Liver (tissue), 9 donors: ENCODE results near the gene OR10H3. TPM values are rescaled to one million over a fixed set of nuclear protein-coding genes. Genes with fewer than 3 reads are reported as not detected.

Experiments
- DNase-seq: peaks from one replicate; pipeline ENCODE4 v3.0.0-alpha.2; 2017; ENCODE audit warnings: low spot score
- H3K27ac ChIP-seq, 2 donors: one replicate each; pipeline ENCODE4 v1.7.0; 2013; ENCODE audit warnings: inconsistent platforms in 2 of 2, low read length in 2 of 2, control low read depth in 1 of 2, low read depth in 1 of 2, mild to moderate bottlenecking in 1 of 2
- H3K27me3 ChIP-seq, 4 donors: one replicate each; pipeline versions ENCODE4 v1.6.1 to v1.7.0; 2013; ENCODE audit warnings: low read length in 3 of 4, inconsistent platforms in 1 of 4, mild to moderate bottlenecking in 1 of 4, moderate library complexity in 1 of 4; ENCODE audit not compliant: control insufficient read depth in 4 of 4, insufficient read depth in 4 of 4
- H3K36me3 ChIP-seq, 4 donors: one replicate each; pipeline versions ENCODE4 v1.6.1 to v1.7.0; 2013; ENCODE audit warnings: low read length in 3 of 4, mild to moderate bottlenecking in 3 of 4, low read depth in 1 of 4, moderate library complexity in 1 of 4; ENCODE audit not compliant: control insufficient read depth in 4 of 4, insufficient read depth in 3 of 4
- H3K4me1 ChIP-seq, 4 donors: one replicate each; pipeline versions ENCODE4 v1.6.1 to v1.7.0; 2013; ENCODE audit warnings: low read length in 3 of 4, mild to moderate bottlenecking in 3 of 4, moderate library complexity in 1 of 4; ENCODE audit not compliant: control insufficient read depth in 4 of 4, insufficient read depth in 4 of 4
- H3K4me3 ChIP-seq, 3 donors: one replicate each; pipeline versions ENCODE4 v1.6.1 to v1.7.0; 2013; ENCODE audit warnings: low read length in 3 of 3, control low read depth in 1 of 3, low read depth in 1 of 3, mild to moderate bottlenecking in 1 of 3
- H3K9ac ChIP-seq, 2 donors: one replicate each; pipeline ENCODE4 v1.7.0; 2013; ENCODE audit warnings: low read length in 2 of 2, mild to moderate bottlenecking in 2 of 2, moderate library complexity in 2 of 2, control low read depth in 1 of 2, low read depth in 1 of 2
- H3K9me3 ChIP-seq, 4 donors: one replicate each; pipeline versions ENCODE4 v1.6.1 to v1.7.0; 2013; ENCODE audit warnings: low read length in 3 of 4; ENCODE audit not compliant: control insufficient read depth in 4 of 4
- EGR1 ChIP-seq, 2 donors: IDR thresholded peaks; 2 replicates each; pipeline ENCODE4 v1.6.1; 2016 to 2018; ENCODE audit warnings: antibody characterized with exemption in 2 of 2, low read depth in 2 of 2
- FOXA1 ChIP-seq: IDR thresholded peaks from 2 replicates; pipeline ENCODE4 v1.6.1; 2016; ENCODE audit warnings: antibody characterized with exemption
- FOXA2 ChIP-seq: IDR thresholded peaks from 2 replicates; pipeline ENCODE4 v1.6.1; 2016; ENCODE audit warnings: antibody characterized with exemption
- GABPA ChIP-seq, 2 donors: IDR thresholded peaks in 1 of 2; conservative IDR thresholded peaks in 1 of 2; 2 replicates each; pipeline ENCODE4 v1.6.1; 2016; ENCODE audit warnings: antibody characterized with exemption in 2 of 2, mild to moderate bottlenecking in 1 of 2, moderate library complexity in 1 of 2
- HNF4A ChIP-seq, 2 donors: conservative IDR thresholded peaks; 2 replicates each; pipeline ENCODE4 v1.6.1; 2016; ENCODE audit warnings: antibody characterized with exemption in 2 of 2, mild to moderate bottlenecking in 2 of 2
- HNF4G ChIP-seq: IDR thresholded peaks from 2 replicates; pipeline ENCODE4 v1.6.1; 2016; ENCODE audit warnings: antibody characterized with exemption
- MAX ChIP-seq: IDR thresholded peaks from 2 replicates; pipeline ENCODE4 v1.6.1; 2016; ENCODE audit warnings: antibody characterized with exemption
- RAD21 ChIP-seq, 2 donors: IDR thresholded peaks; 2 replicates each; pipeline ENCODE4 v1.6.1; 2016; ENCODE audit warnings: antibody characterized with exemption in 2 of 2, mild to moderate bottlenecking in 2 of 2
- SP1 ChIP-seq: IDR thresholded peaks from 2 replicates; pipeline ENCODE4 v1.6.1; 2018; ENCODE audit warnings: antibody characterized with exemption, mild to moderate bottlenecking
- TAF1 ChIP-seq: conservative IDR thresholded peaks from 2 replicates; pipeline ENCODE4 v1.6.1; 2016; ENCODE audit warnings: antibody characterized with exemption, mild to moderate bottlenecking
- YY1 ChIP-seq: IDR thresholded peaks from 2 replicates; pipeline ENCODE4 v1.6.1; 2016; ENCODE audit warnings: antibody characterized with exemption, mild to moderate bottlenecking
- ZBTB33 ChIP-seq: IDR thresholded peaks from 2 replicates; pipeline ENCODE4 v1.6.1; 2016; ENCODE audit warnings: antibody characterized with exemption
- WGBS: extraction: QIAGEN DNeasy Blood & Tissue Kit; methylation state at CpG from one replicate; pipeline ENCODE4 v1.1.7; 2013; 5-methylcytosine and 5-hydroxymethylcytosine counted together
- polyA plus RNA-seq, 2 donors: library from polyadenylated mRNA; stranded (reverse) in 1 of 2; unstranded in 1 of 2; fragments of 200-250 nt in 1 of 2; fragments of >200 nt in 1 of 2; fragmentation: Nextera tagmentation in 1 of 2; extraction: Ambion mirVana in 1 of 2; gene quantifications; one replicate each; pipeline versions ENCODE4 v1.2.1 to v1.2.3, GENCODE V29; 2013 to 2015
- total RNA-seq, 2 donors: library from RNA; depleted of rRNA; stranded (reverse); fragments of >200 nt; gene quantifications; one replicate each; pipeline ENCODE4 v1.2.3, GENCODE V29; 2014
- donor health status: healthy.
- donor health status: healthy.
- donor health status: healthy.
- donor health status: healthy.
- donor health status: healthy.

The OR10H3 gene
- total and polyA plus RNA-seq, 4 donors, result not detected

- Histone ChIP-seq H3K27me3 (peaks cover 0 to 3% (median 0%) of the 10 kb centered on the region in 4 donors), H3K27ac (no peak overlapping the region), H3K4me1 (peaks cover 0 to 9% (median 5%) of the 10 kb centered on the region in 4 donors), H3K9ac (no peak overlapping the region), H3K4me3 (no peak overlapping the region), H3K9me3 (no peaks in the 10 kb centered on the region), H3K36me3 (no peaks in the 10 kb centered on the region)
- DNase-seq, result no peak
- WGBS, result 57% methylated on average over 2 of the region's 2 CpGs
- TF ChIP-seq YY1 (no peak), FOXA2 (no peak), MAX (no peak), HNF4A (conservative IDR thresholded peaks at IDR 0.05) (no peak), SP1 (no peak)
Observed at GRCh38 chr19:15775249-15775648, 37.5 kb downstream of the OR10H3 start.

- Histone ChIP-seq H3K4me3 (no peak overlapping the region), H3K27me3 (peaks cover 0 to 3% (median 0%) of the 10 kb centered on the region in 4 donors), H3K27ac (no peak overlapping the region), H3K9me3 (no peaks in the 10 kb centered on the region), H3K36me3 (no peaks in the 10 kb centered on the region), H3K9ac (no peak overlapping the region), H3K4me1 (peaks cover 0 to 11% (median 7%) of the 10 kb centered on the region in 4 donors)
- no peak for DNase-seq
- TF ChIP-seq MAX (no peak), RAD21 (IDR thresholded peaks at IDR 0.05) (no peak), FOXA2 (no peak), ZBTB33 (no peak)
- WGBS, result 89% methylated on average over 4 of the region's 4 CpGs
Observed at GRCh38 chr19:15776264-15776663, 38.5 kb downstream of the OR10H3 start.

GRCh38 chr19:15776991-15777970, 39.5 kb downstream of the OR10H3 start:
- peaks cover 0 to 3% (median 0%) of the 10 kb centered on the region in 4 donors for H3K27me3 ChIP-seq
- no peak overlapping the region for H3K9ac ChIP-seq
- 66% methylated on average over 9 of the region's 9 CpGs for WGBS
- no peak for DNase-seq
- no peak overlapping the region for H3K27ac ChIP-seq
- H3K36me3 ChIP-seq, result no peaks in the 10 kb centered on the region
- no peaks in the 10 kb centered on the region for H3K9me3 ChIP-seq
- no peak overlapping the region for H3K4me3 ChIP-seq
- H3K4me1 ChIP-seq, result peaks cover 0 to 11% (median 7%) of the 10 kb centered on the region in 4 donors
- no peak for TF ChIP-seq FOXA1
- TF ChIP-seq MAX, result no peak
- no peak for TF ChIP-seq GABPA (IDR thresholded peaks at IDR 0.05 in 1 of 2, conservative IDR thresholded peaks at IDR 0.05 in 1 of 2)
- TF ChIP-seq TAF1, result no peak
- no peak for TF ChIP-seq HNF4G
- no peak for TF ChIP-seq EGR1 (IDR thresholded peaks at IDR 0.05; ENCODE audit: low read depth in 2 of 2)
